NCI-H2029 (cell line): ENCODE data around the gene LUM.

ENCODE experiments used
- DNase-seq: peaks from one replicate; lab custom pipeline; 2025; lab: John Stamatoyannopoulos, UW

LUM gene

GRCh38 chr12:91111366-91112325, at the start of gene LUM:
Gene LUM, minus strand, starts transcription at chr12:91111494. Its CDS starts 2,515 bp downstream, at chr12:91108979.
- no peak for DNase-seq

- DNase-seq = no peak
These were observed 49.7 kb upstream of the LUM start for GRCh38 chr12:91161009-91161408.

GRCh38 chr12:91155990-91156389, 44.7 kb upstream of the LUM start:
- no peak for DNase-seq

GRCh38 chr12:91154131-91154530, 42.8 kb upstream of the LUM start:
- no peak for DNase-seq

- DNase-seq = no peak
These were observed 32.8 kb upstream of the LUM start for GRCh38 chr12:91144053-91144452.

GRCh38 chr12:91143206-91143605, 31.9 kb upstream of the LUM start:
- no peak for DNase-seq

GRCh38 chr12:91142221-91142631, 30.9 kb upstream of the LUM start:
- DNase-seq = no peak

- no peak for DNase-seq
These were observed 29.0 kb upstream of the LUM start for GRCh38 chr12:91140026-91140931.

GRCh38 chr12:91139286-91139685, 28.0 kb upstream of the LUM start:
- DNase-seq = no peak

- DNase-seq = no peak
These were observed 27.1 kb upstream of the LUM start for GRCh38 chr12:91138337-91138920.

GRCh38 chr12:91133871-91134270, 22.6 kb upstream of the LUM start:
- DNase-seq = no peak

GRCh38 chr12:91129662-91130362, 18.5 kb upstream of the LUM start:
- no peak for DNase-seq

GRCh38 chr12:91127751-91128150, 16.5 kb upstream of the LUM start:
- DNase-seq = no peak

- DNase-seq = no peak
These were observed 16.0 kb upstream of the LUM start for GRCh38 chr12:91127306-91127705.

- DNase-seq = no peak
These were observed 15.2 kb upstream of the LUM start for GRCh38 chr12:91126516-91126915.

GRCh38 chr12:91123236-91123916, 12.1 kb upstream of the LUM start:
- DNase-seq = no peak

- no peak for DNase-seq
These were observed 9.5 kb upstream of the LUM start for GRCh38 chr12:91120781-91121180.

GRCh38 chr12:91119089-91119488, 7.8 kb upstream of the LUM start:
- DNase-seq = no peak

GRCh38 chr12:91113621-91114020, 2.3 kb upstream of the LUM start:
- DNase-seq = no peak

- no peak for DNase-seq
These were observed 876 bp downstream of the LUM start for GRCh38 chr12:91110311-91110924.
